PC-9 (cell line): ENCODE measurements around the gene EML6.

ENCODE experiments used
- CTCF ChIP-seq: fragments of 200-600 bp; sonication (generic); conservative IDR thresholded peaks from 2 replicates; pipeline ENCODE4 v1.6.1; 2017; ENCODE audit warnings: mixed run types, antibody characterized with exemption, mild to moderate bottlenecking, moderate library complexity
- EZH2 ChIP-seq: fragments of 200-600 bp; sonication (generic); IDR thresholded peaks from 2 replicates; pipeline ENCODE4 v1.8.0; 2017; ENCODE audit warnings: antibody characterized with exemption, low read depth

- TF ChIP-seq CTCF (no peak), EZH2 (no peak)
Observed at GRCh38 chr2:54855434-54855833, 132.0 kb downstream of the EML6 start.
